GM19328 (cell line): ENCODE measurements around the gene MCCC1.
"Not testable (repeated sequence)": the region's sequence is repeated elsewhere in the genome, so short reads cannot be mapped to it uniquely, and the experiment has no call there.

Experiments
- ATAC-seq: cut with Tn5 transposase; IDR thresholded peaks from one replicate; pipeline ENCODE4 v1.9.1; 2021; ENCODE audit warnings: mild to moderate bottlenecking, moderate library complexity; ENCODE audit not compliant: unreplicated experiment

MCCC1 gene

GRCh38 chr3:182993486-182994201, 105.7 kb downstream of the MCCC1 start:
- ATAC-seq = not testable (repeated sequence)

GRCh38 chr3:182989566-182989965, 109.7 kb downstream of the MCCC1 start:
- ATAC-seq = no peak

- no peak for ATAC-seq
These were observed 113.3 kb downstream of the MCCC1 start for GRCh38 chr3:182986021-182986420.

GRCh38 chr3:182983876-182984275, 115.4 kb downstream of the MCCC1 start:
- no peak for ATAC-seq

DNA sequence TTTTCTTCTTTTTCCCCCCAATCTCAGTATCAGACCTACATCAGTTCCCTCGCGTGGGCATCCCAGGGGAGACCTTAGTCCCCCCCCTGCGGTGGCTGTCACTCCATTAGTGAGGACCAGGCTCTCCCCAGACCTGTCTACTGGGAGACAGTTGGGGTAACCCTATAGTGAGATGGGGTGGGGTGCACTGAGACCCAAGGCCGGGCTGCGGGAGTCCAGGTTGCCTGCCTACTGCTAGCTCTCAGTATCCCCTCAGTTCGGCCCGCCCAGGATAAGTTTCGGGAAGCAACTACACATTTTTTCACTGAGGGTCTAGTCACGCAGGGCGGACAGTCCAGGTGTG, 118.3 kb downstream of the MCCC1 start:
- no peak for ATAC-seq

GRCh38 chr3:182980204-182981037, 118.9 kb downstream of the MCCC1 start, which contains the start of gene DCUN1D1:
DCUN1D1 (minus strand) TSS chr3:182980538; CDS start chr3:182980489, 49 bp downstream.
- ATAC-seq = peak; percentile 89

- ATAC-seq = no peak
These were observed 119.6 kb downstream of the MCCC1 start for GRCh38 chr3:182979674-182980191.

DNA sequence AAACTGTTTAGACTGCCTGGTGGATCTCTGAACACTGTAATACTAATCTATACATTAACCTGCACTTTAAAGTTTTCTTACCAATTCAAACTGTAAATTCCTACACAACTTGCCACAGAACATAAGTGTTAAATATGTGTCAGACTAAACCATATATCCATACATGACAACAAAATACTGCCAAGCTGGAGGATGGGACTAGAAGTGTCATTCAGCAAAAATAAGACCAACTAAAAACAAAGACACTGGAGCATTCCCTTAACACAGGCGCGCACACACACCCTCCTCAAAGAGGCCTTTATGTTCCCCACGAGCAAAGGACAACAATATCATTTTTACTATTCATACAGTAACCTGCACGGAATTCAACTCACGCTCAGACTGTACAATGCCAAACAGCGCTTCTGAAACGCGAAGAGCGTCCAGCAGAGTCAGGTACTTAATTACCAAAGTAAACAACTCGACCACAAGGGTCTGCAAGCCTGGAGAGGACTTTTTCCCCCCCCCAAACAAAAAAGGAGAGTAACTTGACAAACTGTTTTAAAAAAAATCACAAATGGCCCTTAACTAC, 120.1 kb downstream of the MCCC1 start:
- no peak for ATAC-seq

DNA sequence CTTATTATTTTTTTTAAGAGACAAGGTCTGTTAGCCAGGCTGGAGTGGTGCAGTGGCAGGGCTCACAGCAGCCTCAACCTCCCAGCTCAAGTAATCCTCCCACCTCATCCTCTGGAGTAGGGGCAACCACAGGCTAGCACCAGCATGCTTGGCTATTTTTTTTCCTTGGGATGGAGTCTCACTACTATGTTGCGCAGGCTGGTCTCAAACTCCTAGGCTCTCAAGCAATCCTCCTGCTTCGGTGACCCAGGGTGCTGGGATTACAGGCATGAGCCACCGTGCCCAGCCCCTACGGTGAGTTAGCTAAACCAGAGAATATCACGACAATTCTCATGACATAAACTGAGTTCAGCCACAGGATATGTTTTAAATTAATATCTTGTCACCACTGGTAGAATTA, 120.9 kb downstream of the MCCC1 start:
- ATAC-seq = no peak

DNA sequence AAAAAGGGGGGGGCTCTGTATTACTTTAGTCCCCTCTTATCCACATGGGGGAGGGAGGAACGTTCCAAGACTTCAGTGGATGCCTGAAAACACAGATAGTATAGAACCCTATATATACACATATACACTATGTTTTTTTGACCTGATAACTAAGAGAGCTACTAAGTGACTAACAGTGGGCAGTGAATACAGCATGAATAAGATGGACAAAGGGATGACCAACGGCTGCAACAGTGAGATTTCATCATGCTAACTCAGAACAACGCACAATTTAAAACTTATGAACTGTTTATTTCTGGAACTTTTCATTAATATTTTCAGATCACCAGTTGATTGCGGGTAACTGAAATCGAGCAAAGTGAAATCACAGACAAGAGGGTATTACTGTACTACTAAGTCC, 126.2 kb downstream of the MCCC1 start:
- ATAC-seq = no peak

DNA sequence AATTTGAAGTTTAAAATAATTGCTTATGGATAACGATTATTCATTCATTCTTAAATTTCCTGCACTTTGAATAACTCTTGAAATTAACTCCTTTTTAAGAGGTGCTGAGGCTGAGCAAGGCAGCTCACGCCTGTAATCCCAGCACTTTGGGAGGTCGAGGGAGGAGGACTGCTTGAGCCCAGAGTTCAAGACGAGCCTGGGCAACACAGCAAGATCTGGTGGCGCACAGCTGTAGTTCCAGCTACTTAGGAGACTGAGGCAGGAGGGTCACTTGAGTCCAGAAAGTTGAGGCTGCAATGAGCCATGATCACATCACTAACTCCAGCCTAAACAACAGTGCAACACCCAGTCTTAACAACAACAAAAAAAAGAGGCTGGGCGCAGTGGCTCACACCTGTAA, 126.9 kb downstream of the MCCC1 start:
- no peak for ATAC-seq

- ATAC-seq = no peak
These were observed 127.7 kb downstream of the MCCC1 start for GRCh38 chr3:182971637-182972036.

DNA sequence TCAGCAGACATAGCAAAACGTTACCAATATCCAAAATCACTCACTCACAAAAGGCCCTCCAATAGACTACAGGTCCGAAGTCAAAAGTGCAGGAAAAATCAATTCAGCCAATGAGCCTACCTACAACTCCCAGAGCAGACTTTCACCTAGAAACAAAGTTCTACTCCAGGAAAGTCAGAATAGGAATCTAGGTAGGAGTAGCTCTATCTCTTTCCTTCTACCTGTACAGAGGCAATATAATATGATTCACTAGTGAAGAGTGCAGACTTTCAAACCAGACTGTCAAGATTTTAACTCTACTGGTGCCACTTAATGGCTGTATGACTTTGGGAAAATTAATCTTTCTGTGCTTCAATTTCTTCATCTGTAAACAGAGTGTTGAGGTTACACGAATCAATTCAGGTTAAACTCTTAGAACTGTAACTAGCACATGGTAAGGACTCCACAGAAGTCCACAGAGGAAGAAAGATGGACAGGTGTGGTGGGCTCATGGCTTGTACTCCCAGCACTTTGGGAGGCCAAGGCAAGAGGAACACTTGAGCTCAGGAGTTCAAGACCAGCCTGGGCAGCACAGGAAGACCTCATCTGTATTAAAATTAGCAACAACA, 128.4 kb downstream of the MCCC1 start:
- no peak for ATAC-seq

- ATAC-seq = no peak
These were observed 129.4 kb downstream of the MCCC1 start for GRCh38 chr3:182969853-182970252.

DNA sequence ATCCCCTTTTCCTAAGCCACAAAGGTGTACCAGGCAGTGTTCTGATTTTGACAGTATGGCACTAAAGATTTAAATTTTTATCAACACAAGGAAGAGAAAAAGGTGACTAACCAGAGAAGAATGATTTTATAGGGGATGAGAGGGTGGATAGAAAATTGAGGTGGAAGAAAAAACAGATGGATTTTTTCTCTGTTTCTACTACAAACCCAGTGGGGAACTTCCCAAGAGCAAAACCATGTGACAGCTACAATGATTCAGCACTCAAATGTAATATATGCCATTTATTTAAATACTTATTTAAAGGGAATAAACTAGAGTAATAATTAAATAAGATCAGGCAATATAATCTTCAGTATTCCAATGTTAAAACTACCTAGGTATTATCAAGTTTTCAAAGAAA, 130.0 kb downstream of the MCCC1 start:
- no peak for ATAC-seq

GRCh38 chr3:182967218-182968204, 131.8 kb downstream of the MCCC1 start:
- ATAC-seq = no peak

GRCh38 chr3:182965861-182966366, 133.4 kb downstream of the MCCC1 start:
- no peak for ATAC-seq
